ENCODE results near the gene ZBTB38. TPM values are rescaled to one million over a fixed set of nuclear protein-coding genes. Genes with fewer than 3 reads are reported as not detected.

Gene ZBTB38
- total RNA-seq, 2 experiments from 2014 or later: 21.3 to 22.0 TPM

GRCh38 chr3:141380987-141381386 is 12.7 kb downstream of the ZBTB38 start:
- Mint-ChIP-seq H3K4me3 (no peak overlapping the region), H3K9me3 (ENCODE audit: low read depth) (no peaks in the 10 kb centered on the region), H3K27me3 (no peaks in the 10 kb centered on the region), H3K36me3 (ENCODE audit: low read depth) (no peaks in the 10 kb centered on the region), H3K27ac (peak overlapping the region; percentile 7), H3K4me1 (peaks cover 21% of the 10 kb centered on the region)
- CTCF ChIA-PET: interaction anchor here (1.3 kb wide), 2 partner anchors 59 to 74 kb away, joined by 5 read pairs; no protein-coding TSS in a partner anchor
- intact Hi-C loops (cut with DNase I, micrococcal nuclease): no loop called here
- DNase-seq: no peak
- ATAC-seq: no peak
- POLR2A ChIA-PET: no interaction called here

- H3K27me3 Mint-ChIP-seq: no peaks in the 10 kb centered on the region
- no peaks in the 10 kb centered on the region for H3K9me3 Mint-ChIP-seq (ENCODE audit: low read depth)
- H3K4me3 Mint-ChIP-seq: no peak overlapping the region
- intact Hi-C loops (cut with DNase I, micrococcal nuclease): loop anchor here in 1 of 2 experiments (2.0 kb wide), 1 partner anchor 14 kb away; no protein-coding TSS in a partner anchor
- no peaks in the 10 kb centered on the region for H3K36me3 Mint-ChIP-seq (ENCODE audit: low read depth)
- H3K27ac Mint-ChIP-seq: no peak overlapping the region
- no peak for DNase-seq
- no peak for ATAC-seq
- POLR2A ChIA-PET: no interaction called here
- CTCF ChIA-PET: interaction anchor here (0.9 to 3.0 kb wide), 5 partner anchors 9 to 166 kb away, joined by 3 to 10 read pairs (median 4); no protein-coding TSS in a partner anchor
- H3K4me1 Mint-ChIP-seq: peaks cover 17% of the 10 kb centered on the region
Measured at GRCh38 chr3:141382571-141382970, 14.3 kb downstream of the ZBTB38 start.

- no peak for ATAC-seq
- H3K4me3 Mint-ChIP-seq: no peak overlapping the region
- no peak overlapping the region for H3K27ac Mint-ChIP-seq
- CTCF ChIA-PET: interaction anchor here (0.8 to 3.0 kb wide), 14 partner anchors 8 to 165 kb away, joined by 3 to 10 read pairs (median 4); no protein-coding TSS in a partner anchor
- no peaks in the 10 kb centered on the region for H3K9me3 Mint-ChIP-seq (ENCODE audit: low read depth)
- H3K4me1 Mint-ChIP-seq: peaks cover 16% of the 10 kb centered on the region
- no peaks in the 10 kb centered on the region for H3K36me3 Mint-ChIP-seq (ENCODE audit: low read depth)
- DNase-seq: no peak
- POLR2A ChIA-PET: no interaction called here
- H3K27me3 Mint-ChIP-seq: no peaks in the 10 kb centered on the region
- intact Hi-C loops (cut with DNase I, micrococcal nuclease): loop anchor here in 1 of 2 experiments (2.0 kb wide), 1 partner anchor 13 kb away; no protein-coding TSS in a partner anchor
Measured at GRCh38 chr3:141383555-141384129, 15.3 kb downstream of the ZBTB38 start.

GRCh38 chr3:141384157-141384556 is 15.9 kb downstream of the ZBTB38 start:
- Mint-ChIP-seq H3K27me3 (no peaks in the 10 kb centered on the region), H3K36me3 (ENCODE audit: low read depth) (no peaks in the 10 kb centered on the region), H3K9me3 (ENCODE audit: low read depth) (no peaks in the 10 kb centered on the region), H3K27ac (no peak overlapping the region), H3K4me3 (no peak overlapping the region), H3K4me1 (peaks cover 17% of the 10 kb centered on the region)
- intact Hi-C loops (cut with DNase I, micrococcal nuclease): no loop called here
- POLR2A ChIA-PET: no interaction called here
- CTCF ChIA-PET: interaction anchor here (0.8 to 3.0 kb wide), 10 partner anchors 9 to 109 kb away, joined by 3 to 11 read pairs (median 4); no protein-coding TSS in a partner anchor
- DNase-seq (no peak), ATAC-seq (no peak)

- ChIA-PET CTCF (interaction anchor here (1.0 to 2.7 kb wide), 7 partner anchors 16 to 75 kb away, joined by 3 to 11 read pairs (median 3); no protein-coding TSS in a partner anchor), POLR2A (interaction anchor here (0.6 kb wide), 1 partner anchor 1830 kb away, joined by 3 read pairs; no protein-coding TSS in a partner anchor)
- H3K4me3 Mint-ChIP-seq: no peak overlapping the region
- H3K9me3 Mint-ChIP-seq (ENCODE audit: low read depth): no peaks in the 10 kb centered on the region
- no peak overlapping the region for H3K27ac Mint-ChIP-seq
- H3K36me3 Mint-ChIP-seq (ENCODE audit: low read depth): no peaks in the 10 kb centered on the region
- H3K4me1 Mint-ChIP-seq: peaks cover 18% of the 10 kb centered on the region
- intact Hi-C loops (cut with DNase I, micrococcal nuclease): no loop called here
- DNase-seq (no peak), ATAC-seq (no peak)
- H3K27me3 Mint-ChIP-seq: no peaks in the 10 kb centered on the region
Measured at GRCh38 chr3:141384575-141384974, 16.3 kb downstream of the ZBTB38 start.

- H3K36me3 Mint-ChIP-seq (ENCODE audit: low read depth): no peaks in the 10 kb centered on the region
- POLR2A ChIA-PET: interaction anchor here (0.7 kb wide), 1 partner anchor 148 kb away, joined by 5 read pairs; no protein-coding TSS in a partner anchor
Measured at GRCh38 chr3:141385406-141386125, 17.3 kb downstream of the ZBTB38 start.

GRCh38 chr3:141386126-141386488 is 17.8 kb downstream of the ZBTB38 start:
- no peaks in the 10 kb centered on the region for H3K36me3 Mint-ChIP-seq (ENCODE audit: low read depth)
- H3K27me3 Mint-ChIP-seq: no peaks in the 10 kb centered on the region
- peaks cover 9% of the 10 kb centered on the region for H3K4me1 Mint-ChIP-seq
- peak overlapping the region; percentile 20 for H3K4me3 Mint-ChIP-seq
- intact Hi-C loops (cut with DNase I, micrococcal nuclease): no loop called here
- H3K27ac Mint-ChIP-seq: peak overlapping the region; percentile 4
- ChIA-PET CTCF (interaction anchor here (0.7 to 2.7 kb wide), 9 partner anchors 15 to 155 kb away, joined by 3 to 11 read pairs (median 4); partner anchors contain the start of gene PXYLP1), POLR2A (interaction anchor here (0.5 to 0.6 kb wide), 2 partner anchors 110 to 500 kb away, joined by 3 read pairs; no protein-coding TSS in a partner anchor)
- no peak for ATAC-seq
- H3K9me3 Mint-ChIP-seq (ENCODE audit: low read depth): no peaks in the 10 kb centered on the region
- DNase-seq: no peak

More at GRCh38 chr3:141385406-141386125, 17.3 kb downstream of the ZBTB38 start:
- Mint-ChIP-seq H3K27ac (peak overlapping the region; percentile 4), H3K4me3 (peak overlapping the region; percentile 28), H3K4me1 (peaks cover 12% of the 10 kb centered on the region), H3K9me3 (ENCODE audit: low read depth) (no peaks in the 10 kb centered on the region), H3K27me3 (no peaks in the 10 kb centered on the region)
- intact Hi-C loops (cut with DNase I, micrococcal nuclease): no loop called here
- CTCF ChIA-PET: interaction anchor here (0.7 to 2.7 kb wide), 13 partner anchors 15 to 154 kb away, joined by 3 to 11 read pairs (median 4); partner anchors contain the start of gene PXYLP1
- ATAC-seq: no peak
- no peak for DNase-seq

GRCh38 chr3:141386611-141387111 is 18.4 kb downstream of the ZBTB38 start:
- Mint-ChIP-seq H3K27me3 (no peaks in the 10 kb centered on the region), H3K4me3 (peak overlapping the region; percentile 20), H3K27ac (no peak overlapping the region), H3K36me3 (ENCODE audit: low read depth) (no peaks in the 10 kb centered on the region), H3K9me3 (ENCODE audit: low read depth) (no peaks in the 10 kb centered on the region), H3K4me1 (peaks cover 13% of the 10 kb centered on the region)
- ChIA-PET POLR2A (interaction anchor here (0.5 to 0.6 kb wide), 2 partner anchors 109 to 500 kb away, joined by 3 read pairs; no protein-coding TSS in a partner anchor), CTCF (interaction anchor here (1.0 to 2.7 kb wide), 8 partner anchors 14 to 174 kb away, joined by 3 to 11 read pairs (median 4); partner anchors contain the start of gene PXYLP1)
- DNase-seq (no peak), ATAC-seq (peak; percentile 53)
- intact Hi-C loops (cut with DNase I, micrococcal nuclease): no loop called here

GRCh38 chr3:141387516-141387915 is 19.2 kb downstream of the ZBTB38 start:
- H3K4me3 Mint-ChIP-seq: peak overlapping the region; percentile 20

GRCh38 chr3:141388395-141388794 is 20.1 kb downstream of the ZBTB38 start:
- H3K36me3 Mint-ChIP-seq (ENCODE audit: low read depth): no peaks in the 10 kb centered on the region
- no peak for DNase-seq
- ChIA-PET POLR2A (interaction anchor here (0.6 kb wide), 1 partner anchor 315 kb away, joined by 5 read pairs; no protein-coding TSS in a partner anchor), CTCF (interaction anchor here (0.7 to 1.6 kb wide), 12 partner anchors 9 to 173 kb away, joined by 3 to 5 read pairs (median 4); no protein-coding TSS in a partner anchor)
- peak overlapping the region; percentile 59 for H3K4me3 Mint-ChIP-seq
- no peaks in the 10 kb centered on the region for H3K9me3 Mint-ChIP-seq (ENCODE audit: low read depth)
- peaks cover 13% of the 10 kb centered on the region for H3K4me1 Mint-ChIP-seq
- ATAC-seq: no peak
- no peak overlapping the region for H3K27ac Mint-ChIP-seq
- peaks cover 3% of the 10 kb centered on the region for H3K27me3 Mint-ChIP-seq
- intact Hi-C loops (cut with DNase I, micrococcal nuclease): no loop called here

More at GRCh38 chr3:141387516-141387915, 19.2 kb downstream of the ZBTB38 start:
- Mint-ChIP-seq H3K27ac (peak overlapping the region; percentile 38), H3K4me1 (peaks cover 13% of the 10 kb centered on the region), H3K27me3 (no peaks in the 10 kb centered on the region), H3K9me3 (ENCODE audit: low read depth) (no peaks in the 10 kb centered on the region), H3K36me3 (ENCODE audit: low read depth) (no peaks in the 10 kb centered on the region)
- DNase-seq (no peak), ATAC-seq (no peak)
- POLR2A ChIA-PET: no interaction called here
- CTCF ChIA-PET: interaction anchor here (0.9 to 1.6 kb wide), 9 partner anchors 8 to 173 kb away, joined by 3 to 5 read pairs (median 4); no protein-coding TSS in a partner anchor
- intact Hi-C loops (cut with DNase I, micrococcal nuclease): no loop called here

Data from activated CD4-positive, alpha-beta T cell treated with anti-CD3 and anti-CD28 coated beads for 36 hours (primary cell).